CD4-positive, alpha-beta T cell treated with Interleukin-17A for 1 hour (primary cell): Measurements from ENCODE around the gene HPSE.
"Not testable (repeated sequence)": the region's sequence is repeated elsewhere in the genome, so short reads cannot be mapped to it uniquely, and the experiment has no call there.

Experiments
- DNase-seq: peaks from one replicate; pipeline ENCODE4 v3.0.0-alpha.2; 2020

HPSE gene

GRCh38 chr4:83329521-83330110 lies 5.0 kb downstream of the HPSE start:
- no peak for DNase-seq

DNA sequence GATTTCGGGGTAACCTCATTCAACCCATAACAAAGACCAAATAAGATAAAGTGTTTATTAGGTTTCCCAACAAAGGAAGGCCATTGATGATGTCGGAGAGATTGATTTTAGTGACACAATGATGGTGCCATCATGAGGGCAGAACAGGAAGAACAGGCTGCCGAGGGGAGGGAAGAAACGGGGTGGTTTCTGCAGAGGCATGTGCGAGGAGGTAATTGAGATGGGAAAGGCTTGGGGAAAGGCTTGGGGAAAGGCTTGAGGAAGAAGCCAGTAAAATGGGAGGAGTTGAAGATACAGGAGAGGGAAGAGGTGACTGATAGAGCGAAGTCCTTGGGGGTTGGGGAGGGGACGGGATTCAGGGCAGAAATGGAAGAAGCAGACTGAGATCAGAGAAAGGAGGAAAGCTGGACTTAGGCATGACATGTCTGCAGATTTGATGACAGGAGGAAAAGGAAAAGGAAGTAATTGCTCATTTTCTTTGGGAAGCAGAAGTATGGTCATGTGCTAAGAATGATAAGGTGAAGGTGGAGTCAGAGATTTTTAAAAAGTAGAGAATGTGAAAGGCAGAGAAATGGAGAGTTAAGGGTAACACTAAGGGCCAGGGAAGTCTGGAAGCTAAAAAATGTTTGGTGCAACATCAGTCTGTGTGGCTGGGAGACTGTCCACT lies 6.0 kb downstream of the HPSE start:
- no peak for DNase-seq

GRCh38 chr4:83326546-83326945 lies 8.1 kb downstream of the HPSE start:
- DNase-seq: no peak

DNA sequence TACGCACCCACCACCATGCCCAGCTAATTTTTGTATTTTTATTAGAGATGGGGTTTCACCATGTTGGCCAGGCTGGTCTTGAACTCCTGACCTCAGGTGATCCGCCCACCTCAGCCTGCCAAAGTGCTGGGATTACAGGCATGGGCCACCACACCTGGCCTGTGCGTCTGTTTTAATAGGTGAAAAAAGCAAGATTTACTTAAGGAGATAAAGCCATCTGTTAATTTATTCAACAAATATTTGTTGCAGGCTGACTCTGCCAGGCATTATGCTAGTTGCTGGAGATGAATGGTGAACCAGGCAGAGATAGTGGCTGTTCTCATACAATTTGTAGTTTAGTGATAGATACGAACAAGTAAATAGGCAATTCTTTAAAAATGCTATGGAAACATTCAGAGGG lies 9.3 kb downstream of the HPSE start:
- not testable (repeated sequence) for DNase-seq

GRCh38 chr4:83323136-83323535 lies 11.5 kb downstream of the HPSE start:
- DNase-seq: no peak

- no peak for DNase-seq
Observed at GRCh38 chr4:83320548-83320947, 14.1 kb downstream of the HPSE start.

DNA sequence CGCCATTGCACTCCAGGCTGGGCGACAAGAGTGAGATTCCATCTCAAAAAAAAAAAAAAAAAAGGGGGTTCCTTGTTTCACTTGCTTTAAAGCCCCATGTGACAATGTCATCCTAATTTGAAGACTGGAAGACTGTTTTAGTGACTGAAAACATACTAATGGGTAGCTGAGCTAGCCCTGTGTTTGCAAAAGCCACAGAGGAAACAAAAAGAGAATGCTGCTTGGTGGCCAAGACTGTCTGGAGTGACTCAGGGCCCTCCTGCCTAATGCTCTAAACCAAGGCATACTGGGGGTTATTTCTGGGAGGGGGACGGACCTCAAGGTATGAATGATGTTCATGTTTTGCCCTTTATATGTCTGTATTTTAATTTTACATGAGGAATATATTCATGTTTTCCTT lies 16.0 kb downstream of the HPSE start:
- no peak for DNase-seq

DNA sequence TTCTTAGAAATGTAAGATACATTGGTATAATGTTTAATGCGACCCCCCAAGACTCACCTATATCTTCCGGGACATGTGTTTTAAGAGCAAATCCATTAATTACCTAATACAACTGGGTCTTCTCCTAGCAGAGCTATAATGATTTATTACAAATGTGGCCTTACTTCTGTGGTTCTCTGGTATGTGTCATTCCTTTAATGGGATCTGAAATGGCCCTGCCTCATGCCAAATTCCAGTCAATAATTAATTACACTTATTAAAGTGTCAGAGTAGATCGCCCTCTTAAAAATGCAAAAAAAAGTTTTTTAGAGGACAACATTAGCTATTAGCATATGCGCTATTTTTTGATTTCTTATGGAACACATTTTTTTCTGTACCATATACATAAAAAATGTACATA lies 17.0 kb downstream of the HPSE start:
- DNase-seq: no peak

- DNase-seq: no peak
Observed at GRCh38 chr4:83316459-83317165, 18.0 kb downstream of the HPSE start.

DNA sequence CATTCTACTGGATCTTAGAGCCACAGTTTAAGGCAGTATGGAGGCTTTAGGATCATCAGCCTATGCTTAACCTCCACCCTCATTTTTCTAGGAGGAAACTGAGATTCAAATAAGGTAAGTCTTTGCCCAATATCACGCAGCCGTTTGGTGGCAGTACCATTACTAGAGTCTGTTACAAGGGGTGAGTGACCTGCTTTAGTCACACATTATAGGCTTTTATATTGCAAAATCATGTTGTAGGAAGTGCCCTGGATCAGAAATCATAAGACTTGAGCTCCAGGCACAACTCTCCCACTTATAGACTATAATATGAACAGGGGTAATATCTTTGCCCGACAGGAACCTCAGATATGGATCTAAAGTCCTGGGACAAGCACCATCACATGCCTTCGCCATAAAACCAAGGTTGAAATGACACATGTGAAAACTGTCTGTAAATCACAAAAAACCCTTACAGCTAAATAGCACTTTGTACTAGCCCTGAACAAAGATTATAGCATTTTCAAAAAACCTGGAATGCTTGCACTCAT lies 19.2 kb downstream of the HPSE start:
- no peak for DNase-seq

- no peak for DNase-seq
Observed at GRCh38 chr4:83308672-83309071, 26.0 kb downstream of the HPSE start.

DNA sequence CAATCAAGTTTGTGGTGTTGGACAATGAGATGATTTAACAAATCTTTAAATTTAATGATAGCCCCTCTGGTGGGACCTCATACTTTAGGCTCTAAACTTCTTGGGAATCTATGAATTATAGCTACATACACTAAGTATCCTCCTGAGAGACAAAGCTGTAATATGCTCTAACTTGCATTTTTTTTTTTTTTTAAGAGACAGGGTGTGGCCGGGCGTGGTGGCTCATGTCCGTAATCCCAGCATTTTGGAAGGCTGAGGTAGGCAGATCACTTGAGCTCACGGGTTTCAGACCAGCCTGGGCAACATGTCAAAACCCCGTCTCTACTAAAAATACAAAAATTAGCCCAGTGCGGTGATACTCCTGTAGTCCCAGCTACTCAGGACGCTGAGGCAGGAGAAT lies 26.7 kb downstream of the HPSE start:
- no peak for DNase-seq

DNA sequence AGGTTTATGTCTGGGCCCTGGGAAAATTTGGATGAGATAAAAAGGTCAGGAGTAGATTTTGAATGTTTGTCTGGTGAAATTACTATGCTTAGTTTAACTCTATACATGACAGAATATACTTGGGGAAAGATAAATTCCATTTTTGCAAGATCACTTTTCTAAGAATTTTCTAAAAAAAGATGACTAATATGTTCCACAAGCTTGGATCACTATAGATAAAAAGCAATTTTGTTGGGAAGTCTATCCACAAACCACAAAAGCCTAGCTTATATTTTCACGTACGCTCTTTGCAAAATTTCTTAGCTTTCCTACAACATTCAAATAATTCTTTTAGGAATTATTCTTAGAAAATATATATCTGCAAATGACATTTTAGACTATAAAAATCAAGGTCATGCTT lies 29.5 kb downstream of the HPSE start:
- DNase-seq: no peak

GRCh38 chr4:83297548-83298260 lies 36.9 kb downstream of the HPSE start:
- DNase-seq: no peak

GRCh38 chr4:83293305-83294046 lies 41.2 kb downstream of the HPSE start:
- DNase-seq: no peak

DNA sequence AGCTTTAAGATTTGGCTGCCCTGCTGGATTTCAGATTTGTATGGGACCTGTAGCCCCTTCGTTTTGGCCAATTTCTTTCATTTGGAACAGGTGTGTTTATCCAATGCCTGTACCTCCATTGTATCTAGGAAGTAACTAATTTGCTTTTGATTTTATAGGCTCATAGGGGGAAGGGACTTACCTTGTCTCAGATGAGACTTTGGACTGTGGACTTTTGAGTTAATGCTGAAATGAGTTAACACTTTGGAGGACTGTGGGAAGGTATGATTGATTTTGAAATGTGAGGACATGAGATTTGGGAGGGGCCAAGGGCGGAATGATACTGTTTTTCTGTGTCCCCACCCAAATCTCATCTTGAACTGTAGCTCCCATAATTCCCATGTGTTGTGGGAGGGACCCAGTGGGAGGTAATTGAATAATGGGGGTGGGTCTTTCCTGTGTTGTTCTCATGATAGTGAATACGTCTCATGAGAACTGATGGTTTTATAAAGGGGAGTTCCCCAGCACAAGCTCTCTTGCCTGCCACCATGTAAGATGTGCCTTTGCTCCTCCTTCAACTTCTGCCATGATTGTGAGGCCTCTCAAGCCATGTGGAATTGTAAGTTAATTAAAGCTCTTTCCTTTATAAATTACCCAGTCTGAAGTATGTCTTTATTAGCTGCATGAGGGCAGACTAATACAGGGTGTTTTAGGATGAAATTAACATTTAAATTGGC lies 44.4 kb downstream of the HPSE start:
- not testable (repeated sequence) for DNase-seq

DNA sequence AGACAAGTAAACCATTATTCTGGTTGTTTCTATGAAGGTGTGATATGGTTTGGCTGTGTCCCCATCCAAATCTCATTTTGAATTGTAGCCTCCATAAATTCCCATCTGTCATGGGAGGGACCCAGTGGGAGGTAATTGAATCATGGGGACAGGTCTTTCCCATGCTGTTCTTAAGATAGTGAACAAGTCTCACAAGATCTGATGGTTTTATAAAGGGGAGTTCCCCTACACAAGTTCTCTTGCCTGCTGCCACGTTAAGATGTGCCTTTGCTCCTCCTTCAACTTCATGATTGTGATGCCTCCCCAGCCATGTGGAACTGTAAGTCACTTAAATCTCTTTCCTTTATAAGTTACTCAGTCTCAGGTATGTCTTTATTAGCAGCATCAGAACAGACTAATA lies 46.3 kb downstream of the HPSE start:
- not testable (repeated sequence) for DNase-seq

GRCh38 chr4:83285055-83285407 lies 49.6 kb downstream of the HPSE start:
- DNase-seq: peak; percentile 70

DNA sequence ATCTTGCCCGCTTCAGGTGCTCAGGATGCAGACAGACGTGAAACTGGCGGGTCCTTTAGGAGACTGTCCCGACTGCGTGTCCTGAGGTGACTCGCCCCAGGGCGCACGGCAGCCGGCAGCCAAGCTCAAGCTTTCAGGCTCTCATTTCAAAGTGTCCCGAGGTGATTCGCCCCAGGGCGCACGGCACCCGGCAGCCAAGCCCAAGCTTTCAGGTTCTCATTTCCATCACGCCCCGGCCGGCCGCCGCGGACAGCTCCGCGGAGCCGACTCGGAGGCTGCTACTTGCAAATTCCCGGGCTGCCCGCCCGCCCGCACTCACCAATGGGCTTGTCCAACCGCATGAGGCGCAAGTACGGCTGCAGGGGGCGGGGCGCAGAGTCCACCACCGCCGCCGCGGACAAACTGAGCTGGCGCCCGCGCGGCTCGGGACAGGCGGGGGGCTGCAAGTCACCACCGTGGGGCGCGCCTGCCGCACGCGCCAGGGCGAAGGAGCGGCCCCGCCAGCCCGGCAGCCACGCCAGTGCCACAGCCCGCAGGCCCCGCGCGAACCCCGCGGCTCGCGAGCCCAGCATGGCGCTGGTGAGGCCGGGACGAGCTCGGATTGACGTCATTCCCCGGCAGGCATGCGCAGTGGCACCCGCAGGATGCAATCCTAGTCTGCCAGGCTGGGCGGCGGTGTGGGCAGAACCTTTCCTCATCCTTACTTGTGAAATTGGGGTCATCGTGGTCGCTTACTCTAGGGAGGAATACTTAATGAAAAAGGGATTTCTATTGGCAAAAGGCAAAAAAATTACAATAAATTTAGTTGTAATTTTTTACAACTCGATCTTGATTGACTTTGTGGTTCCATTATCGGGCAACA lies 50.2 kb downstream of the HPSE start, which contains the start of gene COQ2:
Gene COQ2, minus strand, starts transcription at position 606 of the 862 bp plus-strand sequence. Its CDS starts 34 bp downstream, at position 572.
- DNase-seq: peak; percentile 93

DNA sequence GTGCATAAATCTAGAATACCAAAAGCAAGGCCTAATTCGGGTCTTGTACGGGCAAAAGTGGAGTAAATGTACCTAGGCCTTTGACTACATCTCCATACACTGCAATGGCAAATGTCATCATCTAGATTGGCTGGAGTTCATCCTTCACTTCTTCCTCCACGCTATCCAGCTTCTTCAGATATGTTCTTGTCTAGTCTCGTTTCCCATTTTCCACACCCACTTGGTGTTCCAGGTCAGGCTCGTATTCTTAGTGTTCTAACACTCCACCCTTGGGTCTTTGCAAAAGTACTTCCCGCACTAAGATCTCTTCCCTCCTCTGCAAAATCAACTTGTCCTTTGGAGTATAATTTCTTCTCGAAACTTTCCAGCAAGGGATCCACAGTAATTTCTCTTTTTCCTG lies 51.5 kb downstream of the HPSE start:
- no peak for DNase-seq

DNA sequence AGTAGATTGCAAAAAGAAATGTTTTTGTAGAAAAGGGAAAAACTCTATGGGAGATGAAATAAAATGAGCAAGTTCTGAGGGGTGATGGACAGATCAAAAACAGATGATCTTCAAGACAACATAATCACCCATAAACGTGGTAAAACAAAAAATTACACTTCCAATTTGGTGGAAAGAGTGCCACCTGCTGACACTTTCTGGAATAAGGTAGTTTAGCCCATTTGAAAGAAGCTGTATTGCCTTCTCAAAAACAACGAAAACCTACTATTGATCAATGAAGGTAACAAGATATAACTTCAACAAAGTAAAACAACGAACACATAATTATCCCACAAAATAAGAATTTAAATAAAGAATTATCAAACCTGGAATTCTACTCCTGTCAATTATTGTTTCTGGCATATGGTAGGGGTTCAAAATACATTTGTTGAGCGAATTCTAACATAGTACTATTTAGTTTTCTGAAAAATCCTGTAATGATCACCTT lies 52.6 kb downstream of the HPSE start:
- peak; percentile 84 for DNase-seq
